HuH-7 (cell line): ENCODE data around the gene KCNJ10.
"Not testable (repeated sequence)": the region's sequence is repeated elsewhere in the genome, so short reads cannot be mapped to it uniquely, and the experiment has no call there.

Experiments used
- DNase-seq: peaks from one replicate; pipeline ENCODE4 v3.0.0; 2011; ENCODE audit warnings: low spot score

The KCNJ10 gene

GRCh38 chr1:160061369-160062229 lies 8.4 kb downstream of the KCNJ10 start:
- DNase-seq, result no peak

GRCh38 chr1:160058087-160058486 lies 11.9 kb downstream of the KCNJ10 start:
- no peak for DNase-seq

- DNase-seq, result no peak
These were observed 13.3 kb downstream of the KCNJ10 start for GRCh38 chr1:160056648-160057169.

GRCh38 chr1:160053548-160054365 lies 16.2 kb downstream of the KCNJ10 start:
- DNase-seq, result no peak

- no peak for DNase-seq
These were observed 17.0 kb downstream of the KCNJ10 start for GRCh38 chr1:160052936-160053335.

GRCh38 chr1:160050619-160051018 lies 19.3 kb downstream of the KCNJ10 start:
- DNase-seq, result no peak

- not testable (repeated sequence) for DNase-seq
These were observed 19.8 kb downstream of the KCNJ10 start for GRCh38 chr1:160050182-160050581.

- DNase-seq, result no peak
These were observed 20.9 kb downstream of the KCNJ10 start for GRCh38 chr1:160049101-160049500.

- DNase-seq, result no peak
These were observed 21.6 kb downstream of the KCNJ10 start for GRCh38 chr1:160048335-160048734.

- no peak for DNase-seq
These were observed 22.6 kb downstream of the KCNJ10 start for GRCh38 chr1:160047111-160047991.

- DNase-seq, result peak; percentile 32
These were observed 23.4 kb downstream of the KCNJ10 start for GRCh38 chr1:160046494-160047110.

- DNase-seq, result no peak
These were observed 24.3 kb downstream of the KCNJ10 start for GRCh38 chr1:160045653-160046052.

- no peak for DNase-seq
These were observed 26.4 kb downstream of the KCNJ10 start for GRCh38 chr1:160043543-160043942.

GRCh38 chr1:160040476-160040875 lies 29.5 kb downstream of the KCNJ10 start:
- DNase-seq, result no peak

- peak; percentile 14 for DNase-seq
These were observed 37.7 kb downstream of the KCNJ10 start for GRCh38 chr1:160032165-160032820.

GRCh38 chr1:160031365-160032164 lies 38.4 kb downstream of the KCNJ10 start, which contains the start of gene PIGM:
Gene PIGM, minus strand, starts transcription at chr1:160031990. Its CDS starts 251 bp downstream, at chr1:160031739.
- DNase-seq, result peak; percentile 73

- no peak for DNase-seq
These were observed 39.1 kb downstream of the KCNJ10 start for GRCh38 chr1:160030657-160031364.

GRCh38 chr1:160028426-160028825 lies 41.5 kb downstream of the KCNJ10 start:
- no peak for DNase-seq

GRCh38 chr1:160025314-160025713 lies 44.6 kb downstream of the KCNJ10 start:
- no peak for DNase-seq
